Stimulated activated CD8-positive, alpha-beta memory T cell treated with anti-CD3 and anti-CD28 coated beads, Interleukin-2, amount 100 ng/mL, for 48 hours (primary cell): ENCODE measurements around the gene KRTAP4-11.
"Not testable (repeated sequence)": the region's sequence is repeated elsewhere in the genome, so short reads cannot be mapped to it uniquely, and the experiment has no call there.

ENCODE experiments used
- DNase-seq, 2 donors: peaks; one replicate each; pipeline ENCODE4 v3.0.0-alpha.2; 2020; ENCODE audit warnings: low read depth in 2 of 2

Gene KRTAP4-11

DNA sequence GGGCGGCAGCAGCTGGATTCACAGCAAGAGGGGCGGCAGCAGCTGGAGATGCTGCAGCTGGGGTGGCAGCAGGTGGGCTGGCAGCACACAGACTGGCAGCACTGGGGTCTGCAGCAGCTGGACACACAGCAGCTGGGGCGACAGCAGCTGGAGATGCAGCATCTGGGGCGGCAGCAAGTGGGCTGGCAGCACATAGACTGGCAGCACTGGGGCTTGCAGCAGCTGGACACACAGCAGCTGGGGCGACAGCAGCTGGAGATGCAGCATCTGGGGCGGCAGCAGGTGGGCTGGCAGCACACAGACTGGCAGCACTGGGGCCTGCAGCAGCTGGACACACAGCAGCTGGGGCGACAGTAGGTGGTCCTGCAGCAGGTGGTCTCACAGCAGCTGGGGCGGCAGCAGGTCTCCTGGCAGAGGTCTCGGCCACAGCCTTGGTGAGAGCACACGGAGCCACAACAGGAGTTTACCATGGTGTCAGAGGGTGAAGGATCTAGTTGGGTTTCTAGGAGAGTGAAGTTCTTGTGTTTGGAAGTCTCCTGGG, at the start of gene KRTAP4-11:
KRTAP4-11 (minus strand) TSS at position 528 of the 541 bp plus-strand sequence; CDS start at position 470, 58 bp downstream.
- not testable (repeated sequence) for DNase-seq

DNA sequence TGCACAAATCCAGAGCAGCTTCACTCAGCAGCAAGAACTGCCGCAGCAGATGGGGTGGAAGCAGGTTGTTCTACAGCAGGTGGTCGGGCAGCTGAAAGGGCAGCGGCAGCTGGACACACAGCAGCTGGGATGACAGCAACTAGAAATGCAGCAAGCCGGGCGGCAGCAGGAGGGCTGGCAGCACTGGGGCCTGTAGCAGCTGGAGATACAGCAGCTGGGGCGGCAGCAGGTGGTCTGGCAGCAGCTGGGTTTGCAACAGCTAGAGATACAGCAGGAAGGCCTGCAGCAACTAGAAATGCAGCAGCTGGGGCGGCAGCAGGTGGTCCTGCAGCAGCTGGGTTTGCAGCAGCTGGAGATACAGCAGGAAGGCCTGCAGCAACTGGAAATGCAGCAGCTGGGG, 49.4 kb upstream of the KRTAP4-11 start:
- DNase-seq = no peak

DNA sequence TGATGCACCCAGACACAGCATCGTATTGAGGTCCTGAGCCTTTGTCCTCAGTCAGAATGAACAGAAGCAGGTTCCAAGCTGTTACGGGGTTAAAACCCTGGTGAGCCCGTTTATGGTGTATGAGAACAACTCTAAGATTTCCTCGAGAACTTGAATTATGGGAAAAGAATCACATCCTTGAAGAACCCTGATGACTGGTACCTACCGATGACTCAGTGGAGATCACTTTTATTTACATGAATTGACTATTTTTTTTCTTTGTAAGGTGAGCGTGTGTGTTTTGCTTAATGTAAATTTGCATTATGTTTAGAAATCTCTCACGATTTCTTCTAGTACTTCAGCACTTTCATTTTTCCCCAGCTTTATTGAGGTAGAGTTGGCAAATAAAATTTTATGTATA, 45.7 kb upstream of the KRTAP4-11 start:
- no peak for DNase-seq

DNA sequence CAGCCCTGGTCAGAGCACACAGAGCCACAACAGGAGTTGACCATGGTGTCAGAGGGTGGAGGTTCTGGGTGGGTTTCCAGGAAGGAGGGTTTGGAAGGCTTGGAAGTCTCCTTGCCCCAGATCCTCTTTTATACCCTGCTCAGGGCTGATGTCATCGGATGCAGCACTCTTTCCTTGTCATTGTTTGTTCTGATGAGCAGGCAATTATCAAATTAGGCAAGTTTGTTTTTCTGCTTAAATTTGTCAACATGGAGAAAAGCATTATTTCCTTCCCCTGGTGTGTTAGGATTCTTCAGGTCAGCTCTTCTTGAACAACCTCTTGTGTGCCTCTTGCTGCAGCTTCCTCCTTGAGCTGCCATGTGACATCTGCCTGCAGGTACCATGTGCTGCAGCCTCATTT, 42.5 kb upstream of the KRTAP4-11 start, which contains the start of gene KRTAP4-4:
KRTAP4-4 (minus strand) TSS at position 101 of the 400 bp plus-strand sequence; CDS start at position 44, 57 bp downstream.
- no peak for DNase-seq

DNA sequence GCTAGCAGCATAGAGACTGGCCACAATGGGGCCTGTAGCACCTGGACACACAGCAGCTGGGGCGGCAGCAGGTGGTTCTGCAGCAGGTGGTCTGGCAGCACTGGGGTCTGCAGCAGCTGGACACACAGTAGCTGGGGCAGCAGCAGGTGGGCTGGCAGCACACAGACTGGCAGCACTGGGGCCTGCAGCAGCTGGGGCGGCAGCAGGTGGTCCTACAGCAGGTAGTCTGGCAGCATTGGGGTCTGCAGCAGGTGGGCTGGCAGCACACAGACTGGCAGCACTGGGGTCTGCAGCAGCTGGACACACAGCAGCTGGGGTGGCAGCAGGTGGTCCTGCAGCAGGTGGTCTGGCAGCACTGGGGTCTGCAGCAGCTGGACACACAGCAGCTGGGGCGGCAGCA, 42.0 kb upstream of the KRTAP4-11 start:
- not testable (repeated sequence) for DNase-seq

DNA sequence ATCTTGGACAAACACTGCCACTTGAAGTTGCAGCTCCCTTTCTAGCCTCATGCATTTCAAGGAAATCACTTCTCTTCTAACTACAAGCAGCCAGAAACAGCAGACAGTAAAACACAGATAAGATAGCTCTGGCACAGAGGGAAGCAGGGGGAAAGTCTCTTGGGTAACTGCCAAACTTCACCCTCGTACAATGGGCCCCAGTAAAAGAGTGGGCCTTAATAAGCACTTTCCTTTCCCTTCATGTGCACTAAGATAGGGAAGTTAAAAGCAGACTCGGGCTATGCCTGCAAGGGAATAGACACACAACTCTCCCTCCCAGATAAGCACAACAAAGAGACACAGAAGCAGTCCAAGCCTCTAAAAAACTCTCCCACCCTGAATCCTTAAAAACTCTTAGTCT, 35.7 kb upstream of the KRTAP4-11 start:
- no peak for DNase-seq

DNA sequence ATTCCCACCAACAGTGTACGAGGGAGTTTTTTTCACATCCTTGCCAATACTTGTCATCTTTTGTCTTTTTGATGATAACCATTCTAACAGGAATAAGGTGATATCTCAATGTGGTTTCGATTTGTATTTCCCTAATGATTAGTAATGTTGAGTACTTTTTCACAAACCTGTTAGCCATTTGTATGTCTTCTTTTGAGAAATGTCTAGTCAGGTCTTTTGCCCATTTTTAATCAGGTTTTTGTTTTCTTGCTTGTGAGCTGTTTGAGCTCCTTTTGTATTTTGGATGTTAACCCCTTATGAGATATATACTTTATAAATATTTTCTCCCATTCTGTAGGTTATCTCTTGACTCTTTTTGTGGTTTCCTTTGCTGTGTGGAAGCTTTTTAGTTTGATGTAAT, 33.4 kb upstream of the KRTAP4-11 start:
- DNase-seq = no peak

DNA sequence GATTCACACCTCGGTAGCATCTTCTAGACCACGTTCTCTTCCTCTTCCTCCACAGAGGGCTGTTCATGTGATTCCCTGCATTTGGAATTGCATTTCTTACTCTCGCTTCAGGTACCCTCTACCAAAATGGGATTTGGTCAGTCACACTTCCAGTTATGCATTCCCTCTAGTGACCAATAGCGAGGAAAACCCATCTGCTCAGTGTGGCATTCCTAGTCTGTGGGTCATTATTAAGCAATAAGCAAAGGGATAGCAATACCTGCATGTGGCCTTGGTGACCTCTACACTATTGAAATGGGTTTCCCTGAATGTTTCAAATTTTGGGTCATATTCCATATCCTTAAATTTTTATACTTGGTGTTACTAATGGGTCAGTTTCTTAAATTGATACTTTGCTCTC, 31.9 kb upstream of the KRTAP4-11 start:
- DNase-seq = no peak

DNA sequence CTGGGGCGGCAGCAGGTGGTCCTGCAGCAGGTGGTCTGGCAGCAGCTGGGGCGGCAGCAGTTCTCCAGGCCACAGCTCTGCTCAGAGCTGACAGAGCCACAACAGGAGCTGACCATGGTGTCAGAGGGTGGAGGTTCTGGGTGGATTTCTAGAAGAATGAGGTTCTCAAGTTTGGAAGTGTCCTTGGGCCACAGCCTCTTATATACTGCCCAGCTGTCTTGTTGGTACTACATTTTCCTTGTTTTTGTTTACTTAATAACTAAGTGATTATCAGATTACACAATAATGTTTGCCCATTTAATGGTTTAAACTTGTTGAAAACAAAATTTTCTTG, 31.4 kb upstream of the KRTAP4-11 start, which contains the start of gene KRTAP4-5:
KRTAP4-5 (minus strand) TSS at position 174 of the 334 bp plus-strand sequence; CDS start at position 116, 58 bp downstream.
- no peak for DNase-seq

DNA sequence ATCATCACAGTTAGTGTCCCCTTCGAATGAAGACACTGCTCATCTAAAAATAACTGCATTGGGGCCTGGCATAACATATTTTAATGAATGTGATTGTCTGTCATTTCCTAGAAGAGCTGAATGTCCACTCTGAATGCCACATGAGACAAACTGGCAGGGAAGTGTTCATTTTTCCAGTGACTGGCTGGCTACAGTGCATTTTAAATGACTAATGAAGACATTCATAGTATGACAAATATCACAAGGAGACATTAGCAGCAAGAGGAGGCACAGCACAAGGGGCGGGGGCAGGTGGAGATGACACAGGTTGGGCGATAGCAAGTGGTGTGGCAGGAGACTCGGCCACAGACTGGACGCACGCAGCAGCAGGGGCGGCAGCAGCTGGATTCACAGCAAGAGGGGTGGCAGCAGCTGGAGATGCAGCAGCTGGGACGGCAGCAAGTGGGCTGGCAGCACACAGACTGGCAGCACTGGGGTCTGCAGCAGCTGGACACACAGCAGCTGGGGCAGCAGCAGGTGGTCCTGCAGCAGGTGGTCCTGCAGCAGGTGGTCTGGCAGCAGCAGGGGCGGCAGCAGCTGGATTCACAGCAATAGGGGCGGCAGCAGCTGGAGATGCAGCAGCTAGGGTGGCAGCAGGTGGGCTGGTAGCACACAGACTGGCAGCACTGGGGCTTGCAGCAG, 30.9 kb upstream of the KRTAP4-11 start:
- DNase-seq = not testable (repeated sequence)

DNA sequence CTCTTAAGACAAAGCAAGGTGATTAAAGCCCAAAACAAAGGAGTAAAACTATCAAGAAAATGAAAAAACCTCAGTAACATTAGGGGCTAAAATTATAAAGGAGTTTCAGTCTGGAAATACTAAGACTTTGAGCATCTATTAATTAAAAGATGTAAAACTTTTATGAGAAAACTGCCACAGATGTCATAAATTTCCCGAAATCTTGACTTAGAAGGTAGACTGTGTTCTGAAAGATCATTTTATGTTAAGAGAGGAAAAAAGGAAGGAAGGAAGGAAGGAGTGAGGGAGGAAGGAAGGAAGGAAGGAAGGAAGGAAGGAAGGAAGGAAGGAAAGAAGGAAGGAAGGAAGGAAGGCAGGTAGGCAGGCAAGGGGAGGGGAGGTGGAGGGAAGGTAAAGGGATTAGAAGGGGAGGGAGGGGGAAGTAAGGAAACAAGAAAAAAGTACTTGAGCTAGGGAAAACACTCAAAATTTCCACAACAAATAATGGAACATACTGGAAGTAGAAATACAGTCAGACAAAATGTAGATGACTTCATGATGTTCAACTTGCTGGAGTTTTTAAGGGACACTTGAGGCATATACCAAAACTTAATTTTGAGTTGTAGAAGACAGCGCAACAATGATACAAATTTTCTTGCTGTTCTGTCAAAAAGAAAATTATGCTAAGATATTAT, 29.5 kb upstream of the KRTAP4-11 start:
- no peak for DNase-seq

DNA sequence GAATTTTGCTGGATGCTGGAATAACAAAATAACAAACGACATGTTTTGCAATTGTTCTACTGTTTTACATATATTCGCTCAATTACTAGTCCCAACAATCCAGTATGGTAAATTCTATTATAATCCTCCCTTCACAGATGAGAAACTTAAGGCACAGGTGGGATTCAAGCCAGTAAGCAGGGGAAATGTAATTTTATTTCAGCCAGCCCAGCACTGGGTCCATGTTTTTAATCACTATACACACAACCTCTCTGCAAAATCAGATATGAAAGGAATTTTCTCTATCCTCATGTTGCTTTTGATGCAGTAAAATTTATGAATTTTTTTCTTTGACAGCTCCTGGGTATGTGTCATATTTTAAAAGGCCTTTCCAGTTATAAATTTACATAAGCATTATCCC, 27.1 kb upstream of the KRTAP4-11 start:
- no peak for DNase-seq

DNA sequence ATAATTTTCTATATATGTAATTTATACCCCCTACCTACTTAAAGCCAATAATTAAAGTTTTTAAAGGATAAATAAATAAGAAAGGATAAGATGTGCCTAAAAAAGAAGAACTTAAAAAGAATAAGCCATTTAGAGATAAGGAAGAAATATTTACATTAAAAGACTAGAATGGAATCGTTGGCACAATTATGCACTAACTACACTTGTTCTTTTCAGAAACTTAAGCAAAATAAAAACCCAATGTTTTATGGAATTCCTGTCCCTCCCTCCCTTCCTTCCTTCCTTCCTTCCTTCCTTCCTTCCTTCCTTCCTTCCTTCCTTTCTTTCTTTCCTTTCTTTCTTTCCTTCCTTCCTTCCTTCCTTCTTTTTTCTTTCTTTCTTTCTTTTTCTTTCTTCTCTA, 26.7 kb upstream of the KRTAP4-11 start:
- DNase-seq = no peak

DNA sequence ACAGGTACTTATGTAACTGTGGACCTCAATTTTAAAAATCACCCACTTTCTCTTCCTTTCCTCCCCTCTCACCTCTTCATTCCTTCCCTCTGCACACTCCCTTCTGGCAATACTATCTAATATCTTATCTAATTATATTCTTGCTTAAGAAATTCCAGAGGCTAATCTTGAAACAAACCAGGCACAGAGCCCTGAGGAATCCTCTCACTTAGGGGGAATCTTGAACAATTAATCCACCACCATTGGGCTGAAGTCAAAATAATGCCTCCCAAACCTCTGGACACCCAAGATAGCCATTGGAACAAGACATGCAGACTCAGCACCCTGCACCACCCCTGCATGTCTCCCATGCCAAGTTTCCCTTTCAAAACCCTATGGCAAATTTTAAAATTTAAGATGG, 23.2 kb upstream of the KRTAP4-11 start:
- no peak for DNase-seq

DNA sequence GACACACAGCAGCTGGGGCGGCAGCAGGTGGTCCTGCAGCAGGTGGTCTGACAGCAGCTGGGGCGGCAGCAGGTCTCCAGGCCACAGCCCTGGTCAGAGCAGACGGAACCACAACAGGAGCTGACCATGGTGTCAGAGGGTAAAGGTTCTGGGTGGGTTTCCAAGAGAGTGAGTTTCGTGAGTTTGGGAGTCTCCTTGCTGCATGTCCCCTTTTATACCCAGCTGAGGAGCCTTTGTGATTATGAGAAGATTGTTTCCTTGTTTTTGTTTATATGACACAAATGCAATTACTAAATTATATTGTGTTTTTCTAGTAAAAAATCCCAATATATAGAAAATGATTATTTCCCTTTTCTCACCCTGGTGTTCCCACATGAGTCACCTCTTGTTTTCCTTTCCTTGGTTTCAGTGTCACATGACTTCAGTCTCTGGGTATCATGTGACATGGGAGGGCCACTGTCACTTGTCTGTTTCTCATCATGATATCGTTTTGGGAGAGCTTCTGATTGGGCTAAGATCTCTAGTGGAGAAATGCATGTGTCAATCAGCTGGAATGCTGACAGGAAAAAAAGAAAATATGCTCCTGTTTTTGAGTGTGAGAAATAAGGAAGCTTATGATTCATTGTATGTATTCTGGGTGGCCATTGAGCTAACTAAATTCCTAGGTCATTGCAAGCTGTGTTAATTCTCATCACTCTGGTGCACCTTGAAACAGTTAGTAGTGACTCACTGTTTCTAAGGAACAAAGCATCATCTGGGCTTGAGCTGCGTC, 22.4 kb upstream of the KRTAP4-11 start, which contains the start of gene KRTAP4-6:
KRTAP4-6 (minus strand) TSS at position 185 of the 772 bp plus-strand sequence; CDS start at position 128, 57 bp downstream.
- DNase-seq = no peak

DNA sequence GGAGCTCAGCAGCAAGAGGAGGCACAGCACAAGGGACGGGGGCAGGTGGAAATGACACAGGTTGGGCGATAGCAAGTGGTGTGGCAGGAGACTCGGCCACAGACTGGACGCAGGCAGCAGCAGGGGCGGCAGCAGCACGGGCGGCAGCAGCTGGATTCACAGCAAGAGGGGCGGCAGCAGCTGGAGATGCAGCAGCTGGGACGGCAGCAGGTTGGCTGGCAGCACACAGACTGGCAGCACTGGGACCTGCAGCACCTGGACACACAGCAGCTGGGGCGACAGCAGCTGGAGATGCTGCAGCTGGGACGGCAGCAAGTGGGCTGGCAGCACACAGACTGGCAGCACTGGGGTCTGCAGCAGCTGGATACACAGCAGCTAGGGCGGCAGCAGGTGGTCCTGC, 21.7 kb upstream of the KRTAP4-11 start:
- not testable (repeated sequence) for DNase-seq

DNA sequence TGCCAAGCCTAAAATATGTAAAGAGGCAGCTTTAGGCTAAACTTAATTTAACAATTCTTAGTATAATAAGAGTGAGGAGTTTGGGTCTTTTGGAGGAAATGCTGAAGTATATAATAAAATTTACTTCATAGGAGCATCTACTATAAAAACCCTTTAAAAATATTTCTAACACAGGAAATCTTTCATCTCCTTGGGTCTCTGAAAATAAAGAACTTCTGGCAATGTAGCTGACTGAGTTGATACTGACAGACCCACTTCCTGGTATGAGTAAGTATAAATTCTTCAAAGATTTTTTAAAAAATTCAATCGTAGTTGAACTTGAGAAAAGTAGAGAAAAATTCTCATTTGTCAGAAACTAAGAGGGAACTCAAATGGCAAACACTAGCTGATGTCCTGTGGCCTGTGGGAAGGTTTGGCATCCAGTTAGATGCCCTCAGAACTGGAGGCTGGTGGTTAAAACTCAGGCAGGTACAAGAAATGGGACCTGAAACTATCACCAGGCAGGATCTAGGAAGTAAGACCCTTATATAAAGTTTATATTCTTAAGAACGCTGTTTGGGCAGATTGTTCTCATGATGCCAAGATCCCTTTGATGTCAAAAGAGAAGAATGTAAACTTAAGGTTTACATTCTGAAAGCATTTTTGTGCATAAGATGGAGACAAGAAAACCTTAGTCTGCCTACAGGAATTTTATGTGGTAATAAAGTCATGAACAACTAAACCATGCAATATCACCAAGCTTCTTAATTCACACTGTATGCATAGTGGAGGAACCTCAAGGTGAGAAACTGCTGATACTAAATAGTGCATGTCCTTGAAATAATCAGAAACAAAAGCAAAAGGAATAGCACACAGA, 15.9 kb upstream of the KRTAP4-11 start:
- DNase-seq = no peak

DNA sequence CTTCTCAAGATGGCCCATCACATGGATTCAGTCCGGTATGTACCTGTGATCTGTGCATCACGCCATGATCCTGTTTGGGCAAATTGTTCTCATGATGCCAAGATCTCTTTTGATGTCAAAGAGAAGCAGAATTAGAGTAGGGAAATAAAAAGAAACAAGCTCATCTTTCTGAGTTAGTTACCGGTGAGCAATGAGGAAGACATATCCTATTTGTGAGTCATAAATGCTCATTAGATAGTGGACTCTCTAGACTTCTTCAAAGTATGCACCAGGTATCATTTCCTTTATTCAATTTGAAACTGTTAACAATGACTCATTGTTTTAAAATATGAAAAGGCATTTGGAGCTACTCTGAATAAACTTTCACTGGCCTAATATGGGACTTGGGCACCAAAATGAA, 13.8 kb upstream of the KRTAP4-11 start:
- no peak for DNase-seq

DNA sequence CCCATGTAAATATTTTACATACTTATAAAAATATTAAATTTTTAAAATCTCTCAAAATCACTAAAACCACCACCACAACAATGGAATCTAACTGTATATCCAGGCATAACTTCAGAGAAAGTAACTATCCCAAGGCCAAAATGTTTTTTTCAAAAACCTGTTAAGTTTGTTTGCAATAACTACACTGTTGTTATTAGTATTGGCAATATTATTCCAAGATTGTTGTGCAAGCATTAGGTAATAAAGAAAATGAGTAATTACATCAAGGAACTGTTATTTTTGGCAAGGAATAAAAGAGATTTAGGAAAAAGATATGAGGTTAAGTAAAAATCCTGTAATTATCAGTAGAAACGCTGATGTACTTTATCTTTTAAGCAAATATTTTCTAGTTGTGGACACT, 9.2 kb upstream of the KRTAP4-11 start:
- DNase-seq = no peak

DNA sequence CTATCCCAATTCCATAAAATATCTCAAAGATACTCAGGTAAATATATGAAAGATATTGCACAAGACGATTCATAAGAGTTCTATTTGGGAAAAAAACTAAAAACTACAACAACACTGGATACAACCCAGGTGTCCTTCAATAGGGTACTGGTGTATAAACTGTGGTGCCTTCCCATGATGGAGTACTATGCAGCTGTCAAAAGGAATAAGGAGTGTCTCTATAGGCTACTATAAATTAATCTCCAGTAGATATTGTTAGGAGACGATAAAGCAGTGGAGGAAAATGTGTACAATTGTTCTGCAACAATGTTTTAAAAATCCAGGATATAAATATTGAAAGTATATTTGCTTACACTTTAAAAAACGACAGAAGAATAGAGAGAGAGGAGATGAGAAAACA, 8.2 kb upstream of the KRTAP4-11 start:
- DNase-seq = no peak

DNA sequence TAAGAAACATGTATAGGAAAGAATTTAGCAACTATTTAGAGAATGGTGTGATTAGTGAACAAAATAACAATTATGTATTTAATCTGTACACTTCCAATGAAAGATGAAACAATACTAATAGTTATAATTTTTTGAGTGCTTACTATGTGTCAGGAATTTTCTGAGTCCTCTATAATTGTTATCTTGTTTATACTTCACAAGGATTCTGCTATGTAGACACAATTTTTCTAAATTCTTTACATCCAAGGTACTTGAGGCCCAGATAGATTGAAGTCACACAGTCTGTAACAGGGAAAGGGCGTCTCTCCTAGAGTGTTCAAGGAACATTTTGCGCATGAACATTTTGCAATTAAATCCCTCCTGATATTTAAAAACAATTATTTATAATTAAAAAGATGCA, 6.9 kb upstream of the KRTAP4-11 start:
- DNase-seq = no peak
